Keratinocyte (primary cell): ENCODE data around the gene CRNN. TPM values are rescaled to one million over a fixed set of nuclear protein-coding genes. Genes with fewer than 3 reads are reported as not detected.
A peak's percentile ranks its signal among the peaks of the same experiment; 100 is the strongest.

Experiments used
- DNase-seq: peaks from one replicate; pipeline ENCODE4 v3.0.0-alpha.2; 2011; ENCODE audit warnings: low read depth, missing footprints, low spot score
- FAIRE-seq: peaks from 2 replicates; lab custom pipeline; 2011; peaks lifted over from hg19 to GRCh38; lab: Jason Lieb, UNC
- H2AFZ ChIP-seq: 2 replicates; pipeline ENCODE4 v1.6.0; 2012; ENCODE audit warnings: low read length, control low read depth, inconsistent platforms; ENCODE audit not compliant: control insufficient read depth
- H3K27ac ChIP-seq: 2 replicates; pipeline ENCODE4 v1.5.1; 2011; ENCODE audit warnings: low read length; ENCODE audit not compliant: control insufficient read depth, insufficient read depth
- H3K27me3 ChIP-seq: 3 replicates; pipeline ENCODE4 v1.6.0; 2011; ENCODE audit warnings: low read length; ENCODE audit not compliant: control insufficient read depth, insufficient read depth; ENCODE audit errors: extremely low read depth
- H3K36me3 ChIP-seq, 2 experiments: 2 replicates in 1 of 2; 3 replicates in 1 of 2; pipeline ENCODE4 v1.5.1; 2011; ENCODE audit warnings: low read length in 2 of 2, mild to moderate bottlenecking in 1 of 2; ENCODE audit not compliant: control insufficient read depth in 2 of 2, insufficient read depth in 2 of 2; ENCODE audit errors: extremely low read depth in 1 of 2
- H3K4me1 ChIP-seq: 3 replicates; pipeline ENCODE4 v1.5.1; 2011; ENCODE audit warnings: low read length; ENCODE audit not compliant: control insufficient read depth, insufficient read depth; ENCODE audit errors: extremely low read depth
- H3K4me2 ChIP-seq: 3 replicates; pipeline ENCODE4 v1.6.0; 2011; ENCODE audit warnings: low read depth, low read length; ENCODE audit not compliant: control insufficient read depth, insufficient read depth; ENCODE audit errors: extremely low read depth
- H3K4me3 ChIP-seq, 3 experiments: fragments of 200-600 bp in 1 of 3; sonication (generic) in 1 of 3; 2 replicates in 2 of 3; 3 replicates in 1 of 3; pipeline ENCODE4 v1.5.1; 2011 to 2016; ENCODE audit warnings: low read length in 3 of 3, mild to moderate bottlenecking in 3 of 3, control low read depth in 2 of 3, inconsistent platforms in 1 of 3, low read depth in 1 of 3, mixed read lengths in 1 of 3, mixed run types in 1 of 3, moderate library complexity in 1 of 3; ENCODE audit not compliant: control insufficient read depth in 2 of 3, insufficient read depth in 2 of 3; ENCODE audit errors: extremely low read depth in 1 of 3
- H3K79me2 ChIP-seq: 2 replicates; pipeline ENCODE4 v1.6.0; 2012; ENCODE audit warnings: low read length; ENCODE audit not compliant: control insufficient read depth, insufficient read depth
- H3K9ac ChIP-seq: 3 replicates; pipeline ENCODE4 v1.6.0; 2011; ENCODE audit warnings: low read length; ENCODE audit not compliant: control insufficient read depth, insufficient read depth; ENCODE audit errors: extremely low read depth
- H3K9me1 ChIP-seq: 3 replicates; pipeline ENCODE4 v1.6.0; 2011; ENCODE audit warnings: low read length; ENCODE audit not compliant: control insufficient read depth, insufficient read depth; ENCODE audit errors: extremely low read depth
- H3K9me3 ChIP-seq: 2 replicates; pipeline ENCODE4 v1.5.1; 2012; ENCODE audit warnings: low read depth, low read length; ENCODE audit not compliant: control insufficient read depth
- H4K20me1 ChIP-seq: 3 replicates; pipeline ENCODE4 v1.6.0; 2011; ENCODE audit warnings: low read length; ENCODE audit not compliant: control insufficient read depth, insufficient read depth; ENCODE audit errors: extremely low read depth
- CTCF ChIP-seq, 3 experiments: IDR thresholded peaks in 1 of 3; conservative IDR thresholded peaks in 1 of 3; optimal IDR thresholded peaks in 1 of 3; 2 replicates in 2 of 3; 3 replicates in 1 of 3; pipeline versions ENCODE3 to v1.5.1; 2011; ENCODE audit warnings: low read length in 3 of 3, mild to moderate bottlenecking in 3 of 3, moderate library complexity in 2 of 3, control low read depth in 1 of 3, inconsistent platforms in 1 of 3; ENCODE audit not compliant: insufficient read depth in 2 of 3; ENCODE audit errors: extremely low read depth in 1 of 3
- EZH2 ChIP-seq: IDR thresholded peaks from one replicate; pipeline ENCODE4 v1.6.1; 2012; ENCODE audit warnings: inconsistent platforms, mild to moderate bottlenecking, low read length, moderate library complexity
- dilution Hi-C: fragments of 300-500 bp; cut with MboI; formaldehyde crosslinking; loops from one replicate; pipeline ENCODE4 v1.7.0; 2020; ENCODE audit warnings: low sequenced_read_pairs; ENCODE audit not compliant: extremely low pct_ligation_motif_present
- polyA minus RNA-seq, 3 experiments: library from RNA; depleted of rRNA, polyadenylated mRNA; stranded (reverse); fragments of >200 nt; gene quantifications; 1 replicate in 1 of 3; 2 replicates in 1 of 3; 3 replicates in 1 of 3; pipeline ENCODE4 v1.2.3, GENCODE V29; 2011
- polyA plus RNA-seq, 5 experiments: library from polyadenylated mRNA; depleted of rRNA in 3 of 5; stranded (reverse) in 3 of 5; stranded (forward) in 1 of 5; unstranded in 1 of 5; fragments of >200 nt; gene quantifications; 1 replicate in 1 of 5; 2 replicates in 3 of 5; 3 replicates in 1 of 5; pipeline versions ENCODE4 v1.2.1 to v1.2.3, GENCODE V29; 2011 to 2012; ENCODE audit warnings: missing spikeins in 2 of 5, low read depth in 1 of 5, low replicate concordance in 1 of 5

The CRNN gene
- polyA plus RNA-seq (0.04 to 0.05 TPM (median 0.05 TPM) in 3 replicates), polyA minus RNA-seq (not detected in 3 replicates)
- polyA plus RNA-seq (2011; ENCODE audit: low read depth): 13.1 TPM
- polyA plus RNA-seq (2011; cell fraction: cytosol; rRNA removed): 0.09 and 0.18 TPM in 2 replicates
- polyA plus RNA-seq (2011; cell fraction: nucleus; rRNA removed): 0.95 and 1.2 TPM in 2 replicates
- polyA plus RNA-seq (2012; ENCODE audit: low replicate concordance): 0.13 and 4.6 TPM in 2 replicates
- not detected for polyA minus RNA-seq (2011; cell fraction: cytosol; rRNA and poly(A)+ RNA removed)
- 0.39 and 0.74 TPM in 2 replicates for polyA minus RNA-seq (2011; cell fraction: nucleus; rRNA and poly(A)+ RNA removed)

GRCh38 chr1:152413909-152414308 lies at the start of gene CRNN:
Gene CRNN (minus strand): TSS chr1:152414263. CDS start chr1:152412233, 2,030 bp downstream.
- TF ChIP-seq CTCF (optimal IDR thresholded peaks at IDR 0.05 in 1 of 3, IDR thresholded peaks at IDR 0.05 in 1 of 3, conservative IDR thresholded peaks at IDR 0.05 in 1 of 3; ENCODE audit: extremely low read depth in 1 of 3, insufficient read depth in 2 of 3, low read length in 3 of 3): no peak
- TF ChIP-seq EZH2: no peak
- no peaks in the 10 kb centered on the region for H3K36me3 ChIP-seq
- DNase-seq: no peak
- H3K79me2 ChIP-seq: no peaks in the 10 kb centered on the region
- H2AFZ ChIP-seq: no peak within 1 kb of the TSS
- H3K27ac ChIP-seq: no peak within 1 kb of the TSS
- no peaks in the 10 kb centered on the region for H3K9me1 ChIP-seq
- H3K27me3 ChIP-seq: peaks cover 3% of the 10 kb centered on the region
- H4K20me1 ChIP-seq: no peaks in the 10 kb centered on the region
- no peaks in the 10 kb centered on the region for H3K4me1 ChIP-seq
- FAIRE-seq: peak; percentile 62
- H3K9ac ChIP-seq: no peak within 1 kb of the TSS
- no peaks in the 10 kb centered on the region for H3K9me3 ChIP-seq
- dilution Hi-C loops: no loop called here
- H3K4me3 ChIP-seq: no peak within 1 kb of the TSS
- H3K4me2 ChIP-seq: no peak within 1 kb of the TSS

GRCh38 chr1:152462636-152463035 lies 48.6 kb upstream of the CRNN start:
- no peak overlapping the region for H2AFZ ChIP-seq
- no peaks in the 10 kb centered on the region for H3K79me2 ChIP-seq
- FAIRE-seq (no peak), DNase-seq (no peak)
- no peaks in the 10 kb centered on the region for H3K9me3 ChIP-seq
- no peaks in the 10 kb centered on the region for H3K27me3 ChIP-seq
- dilution Hi-C loops: no loop called here
- H3K4me1 ChIP-seq: peaks cover 6% of the 10 kb centered on the region
- H3K9me1 ChIP-seq: peaks cover 5% of the 10 kb centered on the region
- no peak overlapping the region for H3K4me3 ChIP-seq
- no peak overlapping the region for H3K27ac ChIP-seq
- no peak overlapping the region for H3K9ac ChIP-seq
- H3K36me3 ChIP-seq: no peaks in the 10 kb centered on the region
- no peak overlapping the region for H3K4me2 ChIP-seq
- TF ChIP-seq CTCF (optimal IDR thresholded peaks at IDR 0.05 in 1 of 3, IDR thresholded peaks at IDR 0.05 in 1 of 3, conservative IDR thresholded peaks at IDR 0.05 in 1 of 3; ENCODE audit: extremely low read depth in 1 of 3, insufficient read depth in 2 of 3, low read length in 3 of 3) (no peak), EZH2 (no peak)
- H4K20me1 ChIP-seq: no peaks in the 10 kb centered on the region
